Neural crest cell (in vitro differentiated cells): ENCODE measurements around the gene RBFOX1. TPM values are rescaled to one million over a fixed set of nuclear protein-coding genes. Genes with fewer than 3 reads are reported as not detected.

Experiments
- DNase-seq: peaks from one replicate; pipeline ENCODE4 v3.0.0; 2021; ENCODE audit warnings: low read depth, mixed read lengths, low spot score
- H3K27ac Mint-ChIP-seq: one replicate; pipeline ENCODE4 v1.8.0; 2021; ENCODE audit warnings: mild to moderate bottlenecking, mixed read lengths; ENCODE audit not compliant: unreplicated experiment
- H3K27me3 Mint-ChIP-seq: 2 replicates; pipeline ENCODE4 v1.8.0; 2021; ENCODE audit warnings: low read depth, mild to moderate bottlenecking, mixed read lengths
- H3K36me3 Mint-ChIP-seq: 2 replicates; pipeline ENCODE4 v1.8.0; 2021; ENCODE audit warnings: low read depth, mild to moderate bottlenecking, mixed read lengths
- H3K4me1 Mint-ChIP-seq: 2 replicates; pipeline ENCODE4 v1.8.0; 2021; ENCODE audit warnings: mixed read lengths
- H3K4me3 Mint-ChIP-seq: one replicate; pipeline ENCODE4 v1.8.0; 2021; ENCODE audit warnings: mild to moderate bottlenecking, mixed read lengths
- H3K9me3 Mint-ChIP-seq: 2 replicates; pipeline ENCODE4 v1.8.0; 2021; ENCODE audit warnings: mixed read lengths
- CTCF ChIP-seq: fragments of 200-600 bp; sonication (generic); conservative IDR thresholded peaks from 2 replicates; pipeline ENCODE4 v1.5.0; 2021; ENCODE audit warnings: antibody characterized with exemption, mild to moderate bottlenecking
- total RNA-seq: library from RNA; stranded (reverse); gene quantifications from 2 replicates; pipeline ENCODE4 v1.2.1, GENCODE V29; 2021

RBFOX1 gene
- total RNA-seq, 1 donor from 2014 or later: 1.4 TPM

GRCh38 chr16:7399296-7399695 lies 66.7 kb downstream of the RBFOX1 start:
- H3K4me3 Mint-ChIP-seq: no peak overlapping the region
- H3K27me3 Mint-ChIP-seq: peaks cover 8% of the 10 kb centered on the region
- TF ChIP-seq CTCF: no peak
- H3K36me3 Mint-ChIP-seq: no peaks in the 10 kb centered on the region
- no peaks in the 10 kb centered on the region for H3K4me1 Mint-ChIP-seq
- no peak overlapping the region for H3K27ac Mint-ChIP-seq
- no peaks in the 10 kb centered on the region for H3K9me3 Mint-ChIP-seq
- no peak for DNase-seq

GRCh38 chr16:7400117-7400890 lies 67.7 kb downstream of the RBFOX1 start:
- peaks cover 11% of the 10 kb centered on the region for H3K27me3 Mint-ChIP-seq
- no peak for DNase-seq

GRCh38 chr16:7404217-7404616 lies 71.6 kb downstream of the RBFOX1 start:
- Mint-ChIP-seq H3K36me3 (no peaks in the 10 kb centered on the region), H3K27ac (no peak overlapping the region), H3K4me1 (peaks cover 8% of the 10 kb centered on the region), H3K27me3 (peaks cover 13% of the 10 kb centered on the region), H3K9me3 (no peaks in the 10 kb centered on the region), H3K4me3 (no peak overlapping the region)
- TF ChIP-seq CTCF: no peak
- no peak for DNase-seq

More at GRCh38 chr16:7400117-7400890, 67.7 kb downstream of the RBFOX1 start:
- TF ChIP-seq CTCF: no peak
- no peak overlapping the region for H3K4me3 Mint-ChIP-seq
- H3K36me3 Mint-ChIP-seq: no peaks in the 10 kb centered on the region
- no peaks in the 10 kb centered on the region for H3K9me3 Mint-ChIP-seq
- H3K27ac Mint-ChIP-seq: no peak overlapping the region
- no peaks in the 10 kb centered on the region for H3K4me1 Mint-ChIP-seq

GRCh38 chr16:7405166-7405565 lies 72.5 kb downstream of the RBFOX1 start:
- no peaks in the 10 kb centered on the region for H3K9me3 Mint-ChIP-seq
- peaks cover 13% of the 10 kb centered on the region for H3K27me3 Mint-ChIP-seq

GRCh38 chr16:7408700-7409365 lies 76.2 kb downstream of the RBFOX1 start:
- no peak overlapping the region for H3K4me3 Mint-ChIP-seq
- H3K36me3 Mint-ChIP-seq: no peaks in the 10 kb centered on the region
- TF ChIP-seq CTCF: no peak
- no peak for DNase-seq
- no peaks in the 10 kb centered on the region for H3K9me3 Mint-ChIP-seq
- peaks cover 8% of the 10 kb centered on the region for H3K4me1 Mint-ChIP-seq
- no peak overlapping the region for H3K27ac Mint-ChIP-seq
- H3K27me3 Mint-ChIP-seq: peaks cover 10% of the 10 kb centered on the region

More at GRCh38 chr16:7405166-7405565, 72.5 kb downstream of the RBFOX1 start:
- Mint-ChIP-seq H3K4me3 (no peak overlapping the region), H3K27ac (no peak overlapping the region), H3K4me1 (peaks cover 8% of the 10 kb centered on the region), H3K36me3 (no peaks in the 10 kb centered on the region)
- TF ChIP-seq CTCF: peak; percentile 55
- no peak for DNase-seq
